GM18519 (cell line): ENCODE data around the gene SGCA.

Experiments used
- ATAC-seq: cut with Tn5 transposase; IDR thresholded peaks from one replicate; pipeline ENCODE4 v1.9.1; 2021; ENCODE audit warnings: mild to moderate bottlenecking, moderate library complexity; ENCODE audit not compliant: unreplicated experiment, low FRiP score

SGCA gene

DNA sequence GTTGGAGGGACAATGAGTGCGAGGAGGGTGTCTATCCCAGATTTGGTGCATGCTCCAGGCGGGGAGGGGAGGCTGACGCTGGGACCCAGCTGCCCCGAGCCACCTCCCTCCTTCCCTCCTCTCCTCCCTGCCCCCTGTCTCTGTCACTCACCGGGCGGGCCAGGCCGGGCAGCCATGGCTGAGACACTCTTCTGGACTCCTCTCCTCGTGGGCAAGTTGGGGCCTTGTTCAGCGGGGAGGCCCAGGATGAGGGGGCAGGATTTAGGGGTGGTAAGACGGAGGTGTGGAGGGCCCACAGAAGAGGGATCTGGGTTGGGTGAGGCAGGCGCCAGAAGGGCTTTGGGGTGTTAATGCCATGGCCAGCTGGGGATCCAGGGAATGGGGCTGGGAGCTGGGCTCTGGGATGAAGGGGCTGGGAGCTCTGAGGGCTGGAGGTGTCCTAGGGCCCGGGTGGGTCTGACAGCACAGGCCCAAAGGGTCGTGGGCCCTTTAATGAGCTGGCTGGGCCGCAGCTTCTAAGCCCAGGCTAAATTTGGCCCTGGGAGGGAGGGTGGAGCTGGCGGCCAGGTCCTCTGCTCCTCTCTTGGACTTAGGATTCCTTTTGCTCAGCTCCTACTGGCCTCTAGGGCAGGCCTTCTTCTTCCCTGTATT lies at the start of gene SGCA:
Gene SGCA, plus strand, starts transcription at position 139 of the 651 bp plus-strand sequence. Its CDS starts 36 bp downstream, at position 175.
- no peak for ATAC-seq

- no peak for ATAC-seq
Observed at GRCh38 chr17:50117202-50118051, 48.4 kb upstream of the SGCA start.

DNA sequence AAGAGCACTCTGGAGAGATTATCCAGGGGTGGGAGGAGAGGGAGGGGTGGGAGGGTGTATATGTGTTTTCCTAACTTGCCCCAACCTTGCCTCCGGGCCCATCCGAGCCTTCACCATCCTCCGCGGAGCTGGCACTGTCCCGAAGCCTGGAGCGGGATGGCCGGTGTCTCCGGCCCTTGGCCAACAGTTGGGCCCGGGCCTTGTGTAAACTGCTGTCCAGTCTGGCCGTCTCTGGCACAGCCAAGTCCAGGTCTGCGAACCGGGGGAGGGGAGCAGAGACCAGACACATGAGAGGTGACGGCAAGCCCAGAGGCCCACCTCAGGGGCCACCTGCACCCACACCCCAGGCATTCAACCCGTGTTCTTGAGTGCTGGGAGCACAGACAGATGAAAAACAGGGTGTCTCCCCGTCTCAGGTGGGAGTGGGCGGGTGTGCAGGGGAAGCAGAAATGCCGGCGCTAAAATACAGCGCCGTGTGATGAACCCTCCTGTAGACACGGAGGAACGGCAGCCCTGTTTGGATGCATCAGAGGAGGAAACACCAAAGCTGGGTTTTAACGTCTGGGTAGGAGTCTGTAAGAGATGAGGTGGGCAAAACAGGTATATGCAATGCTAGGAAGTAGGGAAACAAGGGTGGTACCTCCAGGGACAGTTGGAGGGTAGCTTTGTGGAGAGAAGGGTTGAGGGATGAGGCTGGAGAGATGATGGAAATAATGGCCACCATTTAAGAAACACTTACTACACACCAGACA lies 47.6 kb upstream of the SGCA start:
- no peak for ATAC-seq

DNA sequence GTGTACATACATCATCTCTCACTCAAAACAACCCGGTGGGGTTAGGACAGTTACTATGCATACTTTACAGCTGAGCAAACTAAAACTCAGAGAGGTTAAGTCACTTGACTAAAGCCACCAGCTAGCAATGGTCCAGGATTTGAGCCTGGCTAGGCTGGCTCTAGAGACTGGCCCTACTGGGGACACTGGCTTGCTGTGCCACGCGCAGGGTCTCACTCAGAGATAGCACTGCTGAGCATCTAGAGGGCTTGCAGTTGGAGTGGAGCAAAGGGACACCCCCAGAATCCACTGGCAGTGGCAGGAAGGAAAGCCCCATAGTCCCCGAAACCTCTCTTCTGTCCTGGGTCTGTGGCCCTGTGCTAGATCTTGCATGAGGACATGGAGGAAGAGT lies 47.0 kb upstream of the SGCA start:
- no peak for ATAC-seq

DNA sequence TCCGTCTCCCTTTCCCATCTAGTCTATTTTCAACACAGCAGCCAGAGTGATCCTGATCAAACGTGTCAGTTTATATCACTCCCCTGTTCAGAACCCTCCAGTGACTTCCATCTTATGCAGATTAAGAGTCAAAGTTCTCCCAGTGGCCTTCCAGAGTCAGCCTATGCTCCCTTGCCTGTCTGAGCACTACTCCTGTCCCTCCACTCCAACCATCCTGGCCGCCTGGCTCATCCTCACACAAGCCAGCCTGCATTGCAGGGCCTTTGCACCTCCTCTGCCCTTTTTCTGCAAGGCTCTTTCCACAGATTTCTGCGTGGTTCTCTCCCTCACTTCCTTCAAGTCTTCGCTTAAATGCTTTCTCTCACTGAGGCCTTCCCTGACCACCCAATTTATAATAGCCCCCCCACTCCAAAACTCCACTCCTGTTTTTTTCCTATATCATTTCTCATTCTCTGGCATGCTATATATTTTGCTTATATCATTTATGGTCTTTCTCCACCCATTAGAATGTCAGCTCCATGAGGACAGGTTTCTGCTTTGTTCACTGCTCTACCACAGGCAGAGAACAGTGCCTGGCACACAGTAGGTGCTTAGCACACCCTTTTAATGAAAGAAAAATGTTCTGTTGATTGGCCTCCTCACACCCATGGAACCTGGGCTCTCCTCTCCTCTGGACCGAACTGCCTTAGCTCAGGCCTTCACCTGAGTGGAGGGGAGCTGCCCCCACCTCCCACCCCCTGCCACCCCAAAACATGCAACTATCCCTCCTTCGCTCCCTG lies 45.1 kb upstream of the SGCA start:
- no peak for ATAC-seq

DNA sequence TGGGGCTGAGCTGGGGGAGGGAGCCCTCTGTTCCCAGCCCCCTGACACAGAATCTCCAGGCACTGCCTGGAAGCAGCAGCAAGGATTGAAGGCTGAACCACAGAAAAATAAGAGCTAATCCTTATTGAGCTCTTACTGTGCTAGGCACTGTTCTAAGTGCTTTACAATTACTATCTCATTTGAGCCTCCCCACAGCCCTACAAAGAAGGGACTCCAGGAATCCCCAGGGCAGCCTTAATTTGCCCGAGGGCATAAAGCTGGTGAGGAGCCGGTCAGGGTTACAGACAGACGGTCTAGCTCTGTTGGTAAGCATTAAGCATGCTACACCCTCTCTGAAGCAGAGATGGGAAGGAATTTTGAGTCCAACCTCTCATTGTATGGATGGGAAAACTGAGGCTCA lies 42.9 kb upstream of the SGCA start:
- no peak for ATAC-seq

- no peak for ATAC-seq
Observed at GRCh38 chr17:50123649-50124349, 42.0 kb upstream of the SGCA start.

DNA sequence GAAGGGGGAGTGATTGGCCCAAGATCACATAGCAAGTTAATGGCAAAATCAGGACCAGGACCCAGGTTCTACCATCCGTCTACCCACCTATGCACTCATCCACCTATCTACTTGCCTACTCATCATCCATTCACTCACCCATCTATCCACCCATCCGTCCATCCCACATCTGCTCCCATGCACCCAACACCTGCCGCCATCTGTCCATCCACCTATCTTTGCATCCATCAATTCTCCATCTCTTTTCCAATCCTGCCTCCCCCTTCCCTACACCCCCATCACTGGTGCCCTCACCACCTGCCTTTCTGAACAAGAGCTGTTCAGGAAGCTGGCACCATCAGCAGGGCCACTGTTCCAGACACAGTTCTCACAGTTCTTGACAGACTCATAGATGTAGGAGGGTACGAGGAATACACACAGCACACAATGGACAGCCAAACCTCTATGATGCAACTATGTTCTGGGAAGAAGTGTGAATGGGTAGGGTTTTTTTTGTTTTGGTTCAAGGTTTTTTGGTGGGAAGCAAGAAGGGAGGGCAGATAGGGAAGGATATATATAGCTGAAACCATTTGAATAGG lies 40.3 kb upstream of the SGCA start:
- ATAC-seq = no peak

DNA sequence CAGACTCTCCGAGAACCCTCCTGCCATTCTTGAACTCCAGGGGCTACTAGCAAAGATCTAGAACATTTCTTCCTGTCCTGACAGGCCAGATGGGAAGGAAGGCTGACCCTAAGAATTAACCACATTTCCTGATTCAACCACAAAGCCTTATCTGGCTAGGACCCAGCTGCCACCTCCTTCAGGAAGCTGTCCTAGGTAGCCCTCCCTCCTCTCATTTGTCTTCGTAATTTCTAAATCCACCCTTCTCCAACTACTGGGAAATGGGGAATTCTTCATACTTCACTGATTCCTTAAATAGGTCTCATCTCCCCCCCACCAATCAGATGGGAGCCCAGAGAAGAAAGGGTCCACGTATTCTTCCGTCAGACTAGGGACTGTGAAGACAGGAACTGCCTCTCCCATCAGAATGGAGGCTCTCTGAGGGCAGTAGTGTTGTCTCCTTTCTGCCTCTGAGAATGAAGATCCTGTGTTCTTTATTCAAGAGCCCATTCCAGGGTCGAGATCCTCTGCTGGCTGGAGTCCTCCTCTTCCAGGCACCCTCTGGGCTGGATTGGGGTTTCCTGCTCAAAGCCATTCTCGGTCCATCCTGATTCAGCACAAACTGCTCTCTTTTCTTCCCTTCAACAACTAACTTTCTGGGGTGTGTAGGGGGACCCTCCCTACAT lies 38.0 kb upstream of the SGCA start:
- ATAC-seq = no peak

DNA sequence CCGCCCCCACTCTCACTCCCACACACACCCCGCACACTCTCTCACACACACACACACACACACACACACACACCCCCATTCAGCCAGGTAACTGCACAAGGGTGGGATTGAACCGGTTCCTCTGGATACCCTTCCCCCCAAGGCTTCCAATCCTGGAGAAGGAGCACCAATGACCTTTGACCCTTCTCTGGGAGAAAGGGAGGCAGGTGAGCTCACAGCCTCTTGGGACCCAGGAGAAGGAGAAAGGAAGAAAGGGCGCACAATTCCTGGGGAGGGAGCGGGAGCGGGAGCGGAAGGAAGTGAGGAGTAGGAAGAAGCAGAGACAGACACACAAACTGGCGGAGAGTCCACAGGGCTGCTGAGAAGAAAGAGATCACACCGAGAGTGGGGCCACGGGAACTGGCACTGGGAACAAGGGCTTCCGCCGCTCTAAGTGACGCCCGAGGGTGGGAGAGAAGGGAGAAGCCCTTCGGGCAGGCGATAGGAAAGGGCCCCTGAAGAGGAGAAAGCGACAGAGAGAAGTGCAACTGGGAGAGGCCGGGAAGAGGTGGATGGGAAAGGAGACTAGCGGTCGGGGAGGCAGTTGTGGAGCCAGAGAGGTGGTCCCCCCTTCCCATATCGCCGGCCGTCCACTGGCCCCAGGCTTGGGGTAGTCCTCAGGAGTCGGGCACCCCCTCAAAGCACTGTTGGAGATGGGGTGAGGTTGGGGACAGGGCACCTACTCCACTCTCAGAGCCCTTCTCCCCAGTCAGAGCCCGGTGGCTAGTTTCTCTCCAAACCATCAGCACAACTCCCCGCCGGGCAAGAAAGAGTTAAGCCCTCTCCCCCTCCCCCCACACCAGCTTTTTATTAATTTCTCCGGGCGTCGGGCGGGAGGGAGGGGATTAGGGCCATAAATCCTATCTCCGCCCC lies 37.1 kb upstream of the SGCA start:
- no peak for ATAC-seq

DNA sequence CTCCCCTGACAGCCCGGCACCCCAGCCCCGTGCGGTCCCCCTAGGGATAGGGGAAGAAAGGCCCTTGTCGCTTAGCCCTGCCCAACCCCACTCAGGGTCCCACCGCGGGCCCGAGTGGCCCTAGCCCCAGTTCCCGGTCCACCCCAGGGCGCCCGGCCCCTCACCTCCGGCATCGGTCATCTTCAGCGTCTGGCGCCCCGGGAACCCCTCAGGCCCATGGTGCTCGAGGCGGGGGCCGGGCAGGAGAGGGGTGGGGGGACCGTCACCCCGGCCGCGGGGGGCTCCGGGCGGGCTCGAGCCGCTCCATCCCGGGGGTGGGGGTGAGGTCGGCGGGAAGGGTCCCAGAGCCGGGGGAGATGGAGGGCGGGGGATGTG lies 36.5 kb upstream of the SGCA start:
- no peak for ATAC-seq

DNA sequence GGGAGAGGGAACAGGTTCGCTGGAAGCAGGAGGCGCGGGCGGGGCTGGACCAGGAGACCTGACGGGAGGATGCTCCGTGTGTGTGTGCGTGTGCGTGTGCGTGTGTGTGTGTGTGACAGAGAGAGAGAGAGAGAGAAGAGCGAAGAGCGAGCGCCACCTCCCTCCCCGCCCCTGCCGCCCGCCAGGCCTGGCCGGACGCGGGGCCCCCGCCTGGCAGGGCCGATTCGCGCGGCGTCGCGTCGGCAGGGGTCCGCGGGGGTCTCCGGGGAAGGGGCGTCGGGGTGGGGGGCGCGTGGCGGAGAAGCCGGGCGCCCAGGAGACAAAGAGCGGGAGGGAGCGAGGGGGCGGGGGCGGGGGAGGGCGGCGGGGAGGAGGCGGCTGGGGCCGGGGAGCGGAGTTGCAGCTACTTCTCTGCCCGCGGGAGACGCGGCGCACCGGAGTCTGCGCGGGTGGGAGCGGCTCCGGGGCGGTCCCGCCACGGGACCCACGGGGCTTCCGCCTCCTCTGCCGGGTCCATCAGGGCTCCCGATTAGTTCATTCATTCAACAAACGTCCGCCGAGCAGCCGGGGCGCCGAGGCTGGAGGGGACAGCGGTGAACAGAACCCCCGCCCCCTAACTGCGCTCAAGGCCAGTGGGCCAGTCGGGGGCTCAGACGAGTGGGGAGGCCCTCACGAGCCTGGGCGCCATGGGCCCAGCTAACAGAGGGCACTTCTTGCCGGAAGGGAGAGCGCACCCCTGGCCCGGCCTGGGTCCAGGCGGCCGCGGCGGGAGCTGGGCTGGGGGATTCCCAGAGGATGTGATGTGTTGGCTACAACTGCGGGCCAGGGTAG lies 35.9 kb upstream of the SGCA start, which contains the start of gene SAMD14:
Gene SAMD14, minus strand, starts transcription at position 433 of the 831 bp plus-strand sequence. CDS start 5,201 bp downstream, outside the sequence.
- no peak for ATAC-seq

DNA sequence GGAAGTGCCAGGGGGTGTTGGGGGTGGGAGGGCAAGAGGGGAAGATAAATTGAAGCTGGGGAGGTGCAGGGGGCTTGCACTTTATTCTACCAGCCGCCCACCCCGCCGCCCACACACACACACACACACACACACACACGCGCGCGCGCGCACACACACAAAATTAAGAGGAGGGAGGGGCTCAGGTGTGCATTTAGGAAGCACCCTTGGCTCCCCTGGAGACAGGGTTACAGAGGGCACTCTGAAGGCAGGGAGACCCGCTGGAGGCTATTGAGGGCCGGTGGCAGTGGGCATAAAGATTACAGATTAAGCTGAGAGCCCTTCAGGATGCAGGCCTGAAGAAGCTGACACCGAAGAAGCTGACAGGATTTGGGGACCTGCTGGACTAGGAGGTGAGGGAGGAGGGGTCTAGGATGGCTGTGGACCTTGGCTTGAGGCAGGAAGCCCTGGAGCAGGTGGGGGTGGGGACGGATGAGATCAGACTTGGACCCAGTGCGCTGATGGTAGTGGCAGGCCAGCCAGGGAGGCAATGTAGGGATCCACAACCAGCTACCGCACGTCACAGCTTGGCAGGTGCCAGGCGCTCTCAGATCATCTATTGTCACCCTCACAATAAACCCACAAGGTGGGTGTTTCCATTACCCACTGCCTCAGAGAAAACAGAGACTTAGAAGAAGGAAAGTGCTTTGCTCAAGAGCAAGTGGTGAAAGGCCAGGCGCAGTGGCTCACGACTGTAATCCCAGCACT lies 35.1 kb upstream of the SGCA start:
- no peak for ATAC-seq

- no peak for ATAC-seq
Observed at GRCh38 chr17:50132104-50132794, 33.6 kb upstream of the SGCA start.

GRCh38 chr17:50133028-50133768 lies 32.6 kb upstream of the SGCA start:
- no peak for ATAC-seq
